GM06990 (cell line): ENCODE data around the gene THBS2.

Experiments used
- DNase-seq: peaks from one replicate; pipeline ENCODE4 v3.0.0-alpha.2; 2011; ENCODE audit not compliant: insufficient read length; ENCODE audit errors: extremely low read depth
- H3K27me3 ChIP-seq: replicated peaks from 2 replicates; pipeline ENCODE4 v1.6.0; 2011; ENCODE audit warnings: low read length; ENCODE audit not compliant: control insufficient read depth, insufficient read depth
- H3K36me3 ChIP-seq: 2 replicates; pipeline ENCODE4 v1.5.1; 2011; ENCODE audit warnings: low read length; ENCODE audit not compliant: control insufficient read depth, insufficient read depth
- H3K4me3 ChIP-seq: replicated peaks from 2 replicates; pipeline ENCODE4 v1.5.1; 2011; ENCODE audit warnings: low read depth, mild to moderate bottlenecking, control low read depth, low read length
- TF ChIP-seq, protein P1 (sequence below): IDR thresholded peaks from 2 replicates; pipeline ENCODE4 v1.5.1; 2011; ENCODE audit warnings: low read length, control low read depth, mild to moderate bottlenecking, inconsistent platforms; ENCODE audit not compliant: insufficient read depth, poor library complexity, severe bottlenecking

Gene THBS2

DNA sequence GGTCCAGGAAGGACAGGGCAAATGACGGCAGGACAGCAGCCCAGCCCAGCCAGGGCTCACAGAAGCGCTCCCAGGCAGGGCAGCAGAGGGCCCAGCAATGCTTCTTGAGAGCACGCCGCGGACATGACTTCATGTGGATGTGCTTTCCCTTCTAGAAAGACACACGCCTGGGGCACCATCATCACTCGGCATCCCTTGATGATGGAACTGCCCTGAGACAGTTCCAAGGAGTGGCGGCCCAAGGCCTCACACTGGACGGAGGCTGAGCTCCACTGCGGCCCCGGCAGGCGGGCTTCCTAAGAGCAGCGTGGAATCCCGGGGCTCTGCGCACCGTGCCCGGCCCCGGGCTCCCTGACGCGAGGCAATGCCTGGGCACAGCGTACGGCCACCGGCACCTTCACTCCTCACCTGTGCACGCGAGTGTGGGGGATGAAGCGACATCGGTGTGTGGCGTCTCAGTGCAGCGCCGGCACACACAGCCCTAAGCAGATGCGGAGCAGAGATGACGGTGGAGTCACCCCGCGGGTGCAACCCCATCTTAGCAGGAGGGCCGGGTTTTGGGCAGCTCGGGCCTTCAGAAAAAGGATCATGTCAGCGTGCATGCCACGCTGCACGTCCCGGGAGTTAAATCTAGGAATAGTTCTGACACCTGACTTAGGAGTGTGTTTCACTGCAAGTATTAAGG lies 86.6 kb downstream of the THBS2 start:
- Histone ChIP-seq H3K27me3 (no peaks in the 10 kb centered on the region), H3K4me3 (no peak overlapping the region), H3K36me3 (no peaks in the 10 kb centered on the region)
- no peak for DNase-seq
- TF ChIP-seq, protein P1, sequence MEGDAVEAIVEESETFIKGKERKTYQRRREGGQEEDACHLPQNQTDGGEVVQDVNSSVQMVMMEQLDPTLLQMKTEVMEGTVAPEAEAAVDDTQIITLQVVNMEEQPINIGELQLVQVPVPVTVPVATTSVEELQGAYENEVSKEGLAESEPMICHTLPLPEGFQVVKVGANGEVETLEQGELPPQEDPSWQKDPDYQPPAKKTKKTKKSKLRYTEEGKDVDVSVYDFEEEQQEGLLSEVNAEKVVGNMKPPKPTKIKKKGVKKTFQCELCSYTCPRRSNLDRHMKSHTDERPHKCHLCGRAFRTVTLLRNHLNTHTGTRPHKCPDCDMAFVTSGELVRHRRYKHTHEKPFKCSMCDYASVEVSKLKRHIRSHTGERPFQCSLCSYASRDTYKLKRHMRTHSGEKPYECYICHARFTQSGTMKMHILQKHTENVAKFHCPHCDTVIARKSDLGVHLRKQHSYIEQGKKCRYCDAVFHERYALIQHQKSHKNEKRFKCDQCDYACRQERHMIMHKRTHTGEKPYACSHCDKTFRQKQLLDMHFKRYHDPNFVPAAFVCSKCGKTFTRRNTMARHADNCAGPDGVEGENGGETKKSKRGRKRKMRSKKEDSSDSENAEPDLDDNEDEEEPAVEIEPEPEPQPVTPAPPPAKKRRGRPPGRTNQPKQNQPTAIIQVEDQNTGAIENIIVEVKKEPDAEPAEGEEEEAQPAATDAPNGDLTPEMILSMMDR = no peak
